Gastroesophageal sphincter (tissue), 4 donors: ENCODE measurements around the gene KCNJ10. TPM values are rescaled to one million over a fixed set of nuclear protein-coding genes. Genes with fewer than 3 reads are reported as not detected.

Source experiments
- ATAC-seq: fragments of 150-250 bp; one replicate; pipeline ENCODE4 v1.9.1; 2016; ENCODE audit warnings: mild to moderate bottlenecking, moderate library complexity
- H3K27ac ChIP-seq, 4 donors: fragments of 200-600 bp; sonication (generic) in 3 of 4; 1 replicate in 3 of 4; 2 replicates in 1 of 4; pipeline ENCODE4 v1.5.1; 2016 to 2019
- H3K27me3 ChIP-seq: fragments of 200-600 bp; sonication (generic); one replicate; pipeline ENCODE4 v1.5.1; 2019
- H3K36me3 ChIP-seq, 2 donors: fragments of 200-600 bp; sonication (generic); one replicate each; pipeline ENCODE4 v1.5.1; 2019; ENCODE audit warnings: control low read depth in 1 of 2
- H3K4me1 ChIP-seq, 3 donors: fragments of 200-600 bp; sonication (generic); 1 replicate in 2 of 3; 2 replicates in 1 of 3; pipeline ENCODE4 v1.5.1; 2016 to 2019; ENCODE audit warnings: control low read depth in 2 of 3
- H3K4me3 ChIP-seq, 2 donors: fragments of 200-600 bp; sonication (generic); one replicate each; pipeline ENCODE4 v1.5.1; 2019; ENCODE audit warnings: mild to moderate bottlenecking in 1 of 2, moderate library complexity in 1 of 2
- H3K9me3 ChIP-seq, 3 donors: fragments of 200-600 bp; sonication (generic); one replicate each; pipeline ENCODE4 v1.5.1; 2017 to 2019; ENCODE audit warnings: control low read depth in 2 of 3
- EP300 ChIP-seq: sonication (generic); formaldehyde crosslinking; IDR thresholded peaks from one replicate; pipeline ENCODE4 v1.6.1; 2017; ENCODE audit warnings: antibody characterized with exemption, mild to moderate bottlenecking
- POLR2A ChIP-seq, 2 donors: fragments of 450-650 bp; IDR thresholded peaks; one replicate each; pipeline ENCODE4 v1.6.1; 2017; ENCODE audit warnings: antibody characterized with exemption in 2 of 2, mild to moderate bottlenecking in 2 of 2, moderate library complexity in 1 of 2
- POLR2AphosphoS5 ChIP-seq: sonication (generic); formaldehyde crosslinking; IDR thresholded peaks from one replicate; pipeline ENCODE4 v1.6.1; 2017; ENCODE audit warnings: antibody characterized with exemption
- WGBS, 2 donors: methylation state at CpG; one replicate each; pipeline ENCODE4 v1.1.5; 2018; ENCODE audit warnings: low coverage in 1 of 2; 5-methylcytosine and 5-hydroxymethylcytosine counted together
- total RNA-seq, 4 donors: library from RNA; depleted of rRNA; stranded (reverse); fragments of >200 nt; gene quantifications; one replicate each; pipeline ENCODE4 v1.1.0, GENCODE V29; 2016
- TF ChIP-seq, protein P1 (sequence below), 4 experiments: fragments of 200-600 bp in 2 of 4; fragments of 450-650 bp in 2 of 4; sonication (generic) in 1 of 4; IDR thresholded peaks; one replicate each; pipeline ENCODE4 v1.5.1; 2017 to 2019; ENCODE audit warnings: antibody characterized with exemption in 4 of 4, mild to moderate bottlenecking in 2 of 4, moderate library complexity in 2 of 4

The KCNJ10 gene
- total RNA-seq, 4 donors from 2014 or later = not detected

DNA sequence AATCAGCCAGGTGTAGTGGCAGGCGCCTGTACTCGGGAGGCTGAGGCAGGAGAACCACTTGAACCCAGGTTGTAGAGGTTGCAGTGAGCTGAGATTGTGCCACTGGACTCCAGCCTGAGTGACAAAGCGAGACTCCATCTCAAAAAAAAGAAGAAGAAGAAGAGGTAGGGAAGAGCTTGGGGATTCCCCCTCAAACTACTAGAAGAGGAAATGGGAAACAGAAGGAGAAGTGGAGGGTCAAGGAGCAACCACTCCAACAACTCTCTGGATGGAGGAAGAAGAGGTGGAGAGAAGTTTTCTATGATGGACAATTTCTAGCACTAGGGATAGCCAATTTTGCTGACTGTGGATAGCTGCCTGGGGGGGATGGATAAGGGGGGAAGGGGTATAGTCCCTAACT is 101.1 kb downstream of the KCNJ10 start:
- no peak for TF ChIP-seq POLR2A (IDR thresholded peaks at IDR 0.05)
- TF ChIP-seq, protein P1, sequence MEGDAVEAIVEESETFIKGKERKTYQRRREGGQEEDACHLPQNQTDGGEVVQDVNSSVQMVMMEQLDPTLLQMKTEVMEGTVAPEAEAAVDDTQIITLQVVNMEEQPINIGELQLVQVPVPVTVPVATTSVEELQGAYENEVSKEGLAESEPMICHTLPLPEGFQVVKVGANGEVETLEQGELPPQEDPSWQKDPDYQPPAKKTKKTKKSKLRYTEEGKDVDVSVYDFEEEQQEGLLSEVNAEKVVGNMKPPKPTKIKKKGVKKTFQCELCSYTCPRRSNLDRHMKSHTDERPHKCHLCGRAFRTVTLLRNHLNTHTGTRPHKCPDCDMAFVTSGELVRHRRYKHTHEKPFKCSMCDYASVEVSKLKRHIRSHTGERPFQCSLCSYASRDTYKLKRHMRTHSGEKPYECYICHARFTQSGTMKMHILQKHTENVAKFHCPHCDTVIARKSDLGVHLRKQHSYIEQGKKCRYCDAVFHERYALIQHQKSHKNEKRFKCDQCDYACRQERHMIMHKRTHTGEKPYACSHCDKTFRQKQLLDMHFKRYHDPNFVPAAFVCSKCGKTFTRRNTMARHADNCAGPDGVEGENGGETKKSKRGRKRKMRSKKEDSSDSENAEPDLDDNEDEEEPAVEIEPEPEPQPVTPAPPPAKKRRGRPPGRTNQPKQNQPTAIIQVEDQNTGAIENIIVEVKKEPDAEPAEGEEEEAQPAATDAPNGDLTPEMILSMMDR (IDR thresholded peaks at IDR 0.05) = no peak
- no peak for TF ChIP-seq EP300
- TF ChIP-seq POLR2AphosphoS5 = no peak
- Histone ChIP-seq H3K4me1 (no peaks in the 10 kb centered on the region), H3K36me3 (no peaks in the 10 kb centered on the region), H3K27ac (no peak overlapping the region), H3K4me3 (no peak overlapping the region), H3K9me3 (peaks cover 0 to 6% (median 0%) of the 10 kb centered on the region in 3 donors), H3K27me3 (peaks cover 26% of the 10 kb centered on the region)
- WGBS, 2 donors = 88% methylated on average over 2 of the region's 3 CpGs; no CpG with 5 or more reads in 1 of the 2 donors
- no peak for ATAC-seq

- H3K9me3 ChIP-seq = peaks cover 0 to 6% (median 0%) of the 10 kb centered on the region in 3 donors
- TF ChIP-seq EP300 (no peak), POLR2AphosphoS5 (no peak), POLR2A (IDR thresholded peaks at IDR 0.05) (no peak)
- TF ChIP-seq, protein P1 (IDR thresholded peaks at IDR 0.05) = no peak
- no peaks in the 10 kb centered on the region for H3K36me3 ChIP-seq
- WGBS, 2 donors = 78 to 80% methylated on average over 1 to 2 of the region's 2 CpGs
- peaks cover 12% of the 10 kb centered on the region for H3K27me3 ChIP-seq
- no peaks in the 10 kb centered on the region for H3K4me1 ChIP-seq
- H3K4me3 ChIP-seq = no peak overlapping the region
- ATAC-seq = no peak
- H3K27ac ChIP-seq = no peak overlapping the region
Observed at GRCh38 chr1:159965263-159965662, 104.7 kb downstream of the KCNJ10 start.

- Histone ChIP-seq H3K4me1 (no peaks in the 10 kb centered on the region), H3K27me3 (peaks cover 12% of the 10 kb centered on the region), H3K4me3 (no peak overlapping the region), H3K36me3 (no peaks in the 10 kb centered on the region), H3K9me3 (peaks cover 0 to 6% (median 0%) of the 10 kb centered on the region in 3 donors), H3K27ac (no peak overlapping the region)
- 54 to 100% methylated on average over 1 to 3 of the region's 3 CpGs for WGBS, 2 donors
- ATAC-seq = no peak
- TF ChIP-seq POLR2AphosphoS5 (no peak), POLR2A (IDR thresholded peaks at IDR 0.05) (no peak), EP300 (no peak)
Observed at GRCh38 chr1:159964144-159964543, 105.8 kb downstream of the KCNJ10 start.

DNA sequence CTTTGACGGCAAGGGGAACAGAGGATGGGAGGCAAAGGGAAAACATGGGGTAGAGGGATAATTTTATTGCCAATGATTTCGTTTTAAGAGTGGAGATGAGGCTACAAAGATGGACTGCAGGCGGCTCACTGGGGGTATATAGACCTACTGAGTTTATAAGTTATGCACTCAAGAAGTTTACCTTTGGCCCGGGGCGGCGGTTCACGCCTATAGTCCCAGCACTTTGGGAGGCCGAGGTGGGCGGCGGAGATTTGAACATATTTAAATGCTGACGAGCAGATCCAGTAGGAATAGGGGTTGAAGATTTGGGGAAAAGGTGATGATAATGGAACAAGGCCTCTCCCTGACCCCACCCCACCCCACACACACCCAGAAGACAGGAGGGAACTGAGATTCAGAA is 107.8 kb downstream of the KCNJ10 start:
- Histone ChIP-seq H3K9me3 (peaks cover 0 to 6% (median 0%) of the 10 kb centered on the region in 3 donors), H3K4me3 (no peak overlapping the region), H3K36me3 (no peaks in the 10 kb centered on the region), H3K4me1 (no peaks in the 10 kb centered on the region), H3K27me3 (peaks cover 3% of the 10 kb centered on the region), H3K27ac (no peak overlapping the region)
- TF ChIP-seq POLR2AphosphoS5 = no peak
- TF ChIP-seq EP300 = no peak
- TF ChIP-seq, protein P1 (IDR thresholded peaks at IDR 0.05) = no peak
- TF ChIP-seq POLR2A (IDR thresholded peaks at IDR 0.05) = no peak
- no peak for ATAC-seq
- WGBS, 2 donors = 60 to 93% methylated on average over 1 to 10 of the region's 11 CpGs

DNA sequence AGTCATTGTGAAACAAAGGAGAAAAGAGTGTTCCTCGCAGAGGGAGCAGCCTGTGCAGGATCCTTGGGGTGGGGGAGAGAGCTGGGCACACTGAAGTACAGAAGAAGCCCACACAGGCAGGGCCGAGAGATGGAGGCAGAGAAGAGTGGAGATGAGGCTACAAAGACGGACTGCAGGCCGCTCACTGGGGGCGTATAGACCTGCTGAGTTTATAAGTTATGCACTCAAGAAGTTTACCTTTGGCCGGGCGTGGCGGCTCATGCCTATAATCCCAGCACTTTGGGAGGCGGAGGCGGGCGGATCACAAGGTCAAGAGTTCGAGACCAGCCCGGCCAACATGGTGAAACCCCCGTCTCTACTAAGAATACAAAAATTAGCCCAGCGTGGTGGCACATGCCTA is 108.3 kb downstream of the KCNJ10 start:
- WGBS, 2 donors = 73 to 86% methylated on average over 4 to 10 of the region's 15 CpGs
- no peak for ATAC-seq
- no peak for TF ChIP-seq POLR2AphosphoS5
- TF ChIP-seq POLR2A (IDR thresholded peaks at IDR 0.05) = no peak
- no peak for TF ChIP-seq EP300
- TF ChIP-seq, protein P1 (IDR thresholded peaks at IDR 0.05) = no peak
- Histone ChIP-seq H3K27me3 (peaks cover 3% of the 10 kb centered on the region), H3K9me3 (peaks cover 0 to 1% (median 0%) of the 10 kb centered on the region in 3 donors), H3K4me3 (no peak overlapping the region), H3K27ac (peak overlapping the region in 1 of 4 donors; percentile 52), H3K36me3 (no peaks in the 10 kb centered on the region), H3K4me1 (no peaks in the 10 kb centered on the region)
